Measurements from ENCODE around the gene CD209. TPM values are rescaled to one million over a fixed set of nuclear protein-coding genes. Genes with fewer than 3 reads are reported as not detected.
A peak's percentile ranks its signal among the peaks of the same experiment; 100 is the strongest.

The CD209 gene
- total RNA-seq, 2 donors from 2014 or later = not detected

DNA sequence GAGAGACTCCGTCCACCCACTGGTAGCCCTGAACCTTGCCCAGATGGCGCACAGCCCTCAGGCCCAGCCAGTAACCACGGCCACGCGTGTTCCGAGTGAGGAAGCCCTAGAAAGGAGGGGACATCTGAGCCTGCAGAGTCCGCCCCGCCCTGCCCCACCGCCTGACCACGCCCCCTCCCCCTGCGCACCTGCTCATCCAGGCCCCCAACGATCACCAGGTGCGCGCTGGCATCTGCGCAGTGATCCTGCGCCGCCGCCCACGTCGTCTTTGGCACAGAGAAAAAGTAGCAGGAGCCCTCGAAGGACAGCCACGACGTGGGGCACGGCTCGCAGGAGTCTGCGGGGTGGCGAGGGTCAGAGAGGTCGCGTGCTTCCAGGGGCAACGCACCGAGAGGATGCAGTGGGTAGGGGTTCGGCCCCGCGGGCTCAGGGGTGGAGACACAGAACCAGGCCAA is 17.5 kb downstream of the CD209 start:
- H3K9me3 ChIP-seq (ENCODE audit: control insufficient read depth, low read length, poor library complexity, severe bottlenecking) = no peaks in the 10 kb centered on the region
- Mint-ChIP-seq H3K4me1 (peaks cover 10% of the 10 kb centered on the region), H3K36me3 (ENCODE audit: low read depth) (peaks cover 11% of the 10 kb centered on the region), H3K4me3 (peak overlapping the region; percentile 72), H3K27ac (no peak overlapping the region), H3K27me3 (peaks cover 44% of the 10 kb centered on the region)
- ATAC-seq (peak; percentile 30), DNase-seq (no peak)

DNA sequence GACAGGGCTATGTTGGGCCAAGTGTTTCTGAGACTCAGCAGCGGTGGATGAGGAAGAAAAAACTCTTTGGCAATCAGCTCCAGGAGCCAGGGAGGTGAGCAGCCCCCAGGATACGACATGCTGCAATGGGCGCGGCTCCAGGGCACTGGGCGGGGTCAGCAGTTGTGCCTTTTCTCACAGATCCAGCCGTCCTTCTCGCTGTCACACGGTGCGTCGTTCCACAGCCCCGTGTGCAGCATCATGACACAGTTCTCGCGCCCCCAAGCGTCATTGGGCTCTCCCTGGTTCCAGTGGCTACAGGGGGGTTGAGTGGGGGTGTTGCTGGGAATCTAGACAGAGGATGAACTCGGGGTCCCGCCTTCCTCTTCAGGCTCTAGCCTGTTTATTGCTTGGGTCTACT is 18.1 kb downstream of the CD209 start:
- H3K9me3 ChIP-seq (ENCODE audit: control insufficient read depth, low read length, poor library complexity, severe bottlenecking) = no peaks in the 10 kb centered on the region
- ATAC-seq (peak; percentile 52), DNase-seq (no peak)
- Mint-ChIP-seq H3K27ac (peak overlapping the region; percentile 32), H3K36me3 (ENCODE audit: low read depth) (peaks cover 9% of the 10 kb centered on the region), H3K4me3 (peak overlapping the region; percentile 39), H3K27me3 (peaks cover 40% of the 10 kb centered on the region), H3K4me1 (peaks cover 7% of the 10 kb centered on the region)

DNA sequence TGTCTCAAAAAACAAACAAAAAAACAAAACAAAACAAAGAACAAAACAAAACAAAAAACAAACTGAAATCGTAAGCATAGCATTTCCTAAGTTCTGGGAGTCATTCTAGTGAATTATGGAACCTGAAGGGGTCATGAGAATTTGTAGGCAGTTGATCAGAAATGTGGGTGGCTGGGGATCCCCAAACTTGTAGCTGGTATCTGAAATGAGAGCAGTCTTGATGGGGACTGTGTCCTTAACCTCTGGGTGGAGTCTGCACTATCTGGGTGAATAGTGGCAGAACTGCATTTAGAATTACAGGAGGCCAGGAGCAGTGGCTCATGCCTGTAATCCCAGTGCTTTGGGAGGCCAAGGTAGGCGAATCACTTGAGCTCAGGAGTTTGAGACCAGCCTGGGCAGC is 21.5 kb downstream of the CD209 start:
- DNase-seq (no peak), ATAC-seq (no peak)
- peaks cover 38% of the 10 kb centered on the region for H3K27me3 Mint-ChIP-seq
- no peak overlapping the region for H3K4me3 Mint-ChIP-seq
- H3K4me1 Mint-ChIP-seq = peaks cover 8% of the 10 kb centered on the region
- no peak overlapping the region for H3K27ac Mint-ChIP-seq
- H3K9me3 ChIP-seq (ENCODE audit: control insufficient read depth, low read length, poor library complexity, severe bottlenecking) = no peaks in the 10 kb centered on the region
- H3K36me3 Mint-ChIP-seq (ENCODE audit: low read depth) = peaks cover 9% of the 10 kb centered on the region

DNA sequence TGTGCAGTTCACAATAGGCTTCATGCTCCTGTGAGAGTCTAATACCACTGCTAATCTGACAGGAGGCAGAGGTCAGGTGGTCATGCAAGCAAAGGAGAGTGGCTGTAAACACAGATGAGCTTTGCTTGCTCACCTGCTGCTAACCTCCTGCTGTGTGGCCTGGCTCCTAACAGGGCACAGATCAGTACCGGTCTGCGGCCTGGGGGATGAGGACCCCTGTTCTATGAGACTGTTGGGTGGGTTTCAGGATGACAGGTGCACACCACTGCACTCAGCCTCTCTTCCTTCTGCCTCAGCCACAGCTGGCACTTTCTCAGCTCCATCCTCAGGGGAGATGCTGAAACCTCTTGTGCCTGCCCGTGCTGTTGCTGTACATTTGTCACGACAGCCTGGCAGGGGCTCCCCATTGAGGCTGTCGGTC is 25.1 kb downstream of the CD209 start:
- Mint-ChIP-seq H3K27ac (no peak overlapping the region), H3K36me3 (ENCODE audit: low read depth) (no peaks in the 10 kb centered on the region), H3K27me3 (peaks cover 8% of the 10 kb centered on the region), H3K4me3 (no peak overlapping the region), H3K4me1 (peaks cover 2% of the 10 kb centered on the region)
- ATAC-seq (no peak), DNase-seq (no peak)
- H3K9me3 ChIP-seq (ENCODE audit: control insufficient read depth, low read length, poor library complexity, severe bottlenecking) = no peaks in the 10 kb centered on the region

DNA sequence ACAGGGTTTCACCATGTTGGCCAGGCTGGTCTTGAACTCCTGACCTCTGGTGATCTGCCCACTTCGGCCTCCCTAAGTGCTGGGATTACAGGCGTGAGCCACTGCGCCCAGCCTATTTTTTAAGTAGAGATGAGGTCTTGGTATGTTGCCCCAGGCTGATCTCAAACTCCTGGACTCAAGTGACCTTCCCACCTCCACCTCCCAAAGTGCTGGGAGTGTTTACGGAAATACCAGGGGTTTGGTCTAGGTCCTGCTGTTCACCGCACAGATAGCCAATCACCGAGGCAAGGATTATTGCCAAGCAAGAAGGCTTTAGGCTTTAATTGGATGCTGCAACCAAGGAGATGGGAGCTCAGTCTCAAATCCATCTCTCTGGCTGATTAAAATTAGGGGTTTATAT is 27.0 kb downstream of the CD209 start:
- no peak for DNase-seq
- no peaks in the 10 kb centered on the region for H3K9me3 ChIP-seq (ENCODE audit: control insufficient read depth, low read length, poor library complexity, severe bottlenecking)
- Mint-ChIP-seq H3K4me3 (no peak overlapping the region), H3K27ac (no peak overlapping the region), H3K27me3 (peaks cover 7% of the 10 kb centered on the region), H3K36me3 (ENCODE audit: low read depth) (no peaks in the 10 kb centered on the region), H3K4me1 (peaks cover 2% of the 10 kb centered on the region)
- ATAC-seq = no peak

DNA sequence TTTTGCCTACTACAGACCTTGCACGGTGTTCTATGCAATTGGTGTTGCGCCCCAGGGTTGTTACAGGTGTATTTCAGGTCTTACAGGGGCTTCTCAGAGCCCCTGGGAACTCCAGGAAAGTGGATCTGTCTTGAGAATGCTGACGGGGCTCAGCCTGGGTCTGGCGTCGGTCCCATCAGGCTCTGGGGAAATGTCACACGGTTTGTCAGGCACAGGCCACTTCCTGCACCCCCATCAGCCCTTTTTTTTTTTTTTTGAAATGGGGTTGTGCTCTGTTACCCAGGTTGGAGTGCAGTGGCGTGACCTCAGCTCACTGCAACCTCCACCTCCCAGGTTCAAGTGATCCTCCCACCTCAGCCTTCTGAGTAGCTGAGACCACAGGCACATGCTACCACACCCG is 28.7 kb downstream of the CD209 start:
- DNase-seq = no peak
- Mint-ChIP-seq H3K4me3 (peak overlapping the region; percentile 33), H3K4me1 (peaks cover 2% of the 10 kb centered on the region), H3K27ac (peak overlapping the region; percentile 21), H3K36me3 (ENCODE audit: low read depth) (no peaks in the 10 kb centered on the region), H3K27me3 (peaks cover 7% of the 10 kb centered on the region)
- no peaks in the 10 kb centered on the region for H3K9me3 ChIP-seq (ENCODE audit: control insufficient read depth, low read length, poor library complexity, severe bottlenecking)
- ATAC-seq = peak; percentile 61

DNA sequence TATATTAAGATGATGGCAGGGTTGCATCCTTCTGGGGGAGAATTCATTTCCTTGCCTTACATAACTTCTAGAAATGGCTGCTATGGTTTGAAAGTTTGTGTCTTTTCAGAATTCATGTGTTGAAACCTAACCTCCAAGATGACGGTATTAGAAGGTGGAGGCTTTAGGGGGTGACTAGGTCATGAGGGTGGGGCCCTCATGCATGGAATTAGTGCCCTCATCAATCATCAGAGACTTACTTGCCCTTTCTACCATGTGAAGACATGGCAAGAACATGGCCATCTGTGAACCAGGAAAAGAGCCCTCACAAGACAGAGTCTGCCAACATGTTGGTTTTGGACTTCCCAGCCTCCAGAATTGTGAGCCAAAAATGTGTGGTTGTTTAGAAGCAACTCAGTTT is 30.6 kb downstream of the CD209 start:
- H3K36me3 Mint-ChIP-seq (ENCODE audit: low read depth) = no peaks in the 10 kb centered on the region
- H3K4me3 Mint-ChIP-seq = no peak overlapping the region
- H3K4me1 Mint-ChIP-seq = no peaks in the 10 kb centered on the region
- ATAC-seq = no peak
- no peaks in the 10 kb centered on the region for H3K27me3 Mint-ChIP-seq
- no peaks in the 10 kb centered on the region for H3K9me3 ChIP-seq (ENCODE audit: control insufficient read depth, low read length, poor library complexity, severe bottlenecking)
- DNase-seq = no peak
- H3K27ac Mint-ChIP-seq = no peak overlapping the region

DNA sequence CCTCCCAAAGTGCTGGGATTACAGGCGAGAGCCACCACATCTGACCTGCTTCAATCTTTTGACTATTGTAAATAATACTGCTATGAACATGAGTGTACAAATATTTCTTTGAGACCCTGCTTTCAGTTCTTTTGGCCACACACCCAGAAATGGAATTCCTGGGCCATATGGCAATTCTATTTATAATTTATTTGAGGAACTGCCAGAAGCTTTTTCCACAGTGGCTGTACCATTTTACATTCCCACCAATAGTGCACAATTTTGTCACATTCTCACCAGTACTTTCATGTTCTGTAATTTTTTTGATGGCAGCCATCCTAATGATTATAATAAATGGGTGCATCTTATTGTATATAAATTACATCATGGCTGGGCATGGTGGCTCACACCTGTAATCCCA is 31.7 kb downstream of the CD209 start:
- Mint-ChIP-seq H3K27me3 (no peaks in the 10 kb centered on the region), H3K4me1 (peaks cover 1% of the 10 kb centered on the region), H3K36me3 (ENCODE audit: low read depth) (no peaks in the 10 kb centered on the region), H3K27ac (peak overlapping the region; percentile 19), H3K4me3 (no peak overlapping the region)
- ATAC-seq (no peak), DNase-seq (no peak)
- no peaks in the 10 kb centered on the region for H3K9me3 ChIP-seq (ENCODE audit: control insufficient read depth, low read length, poor library complexity, severe bottlenecking)

DNA sequence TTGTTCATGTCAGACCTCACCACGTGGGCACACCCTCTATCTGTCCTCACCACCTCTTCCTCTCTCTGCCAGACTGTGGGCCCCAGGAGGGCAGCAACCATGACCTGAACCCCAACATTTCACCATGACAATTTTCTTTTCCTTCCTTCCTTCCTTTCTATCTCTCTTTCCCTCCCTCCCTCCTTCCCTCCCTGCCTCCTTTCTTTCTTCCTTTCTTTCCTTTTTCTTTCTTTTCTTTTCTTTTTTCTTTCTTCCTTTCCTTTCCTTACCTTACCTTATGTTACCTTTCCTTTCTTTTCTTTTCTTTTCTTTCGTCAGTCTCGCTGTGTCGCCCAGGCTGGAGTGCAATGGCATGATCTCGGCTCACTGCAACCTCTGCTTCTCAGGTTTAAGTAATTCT is 36.7 kb downstream of the CD209 start:
- no peaks in the 10 kb centered on the region for H3K27me3 Mint-ChIP-seq
- no peaks in the 10 kb centered on the region for H3K36me3 Mint-ChIP-seq (ENCODE audit: low read depth)
- ATAC-seq = no peak
- DNase-seq = no peak
- H3K4me3 Mint-ChIP-seq = no peak overlapping the region
- H3K27ac Mint-ChIP-seq = peak overlapping the region; percentile 41
- H3K4me1 Mint-ChIP-seq = peaks cover 26% of the 10 kb centered on the region
- H3K9me3 ChIP-seq (ENCODE audit: control insufficient read depth, low read length, poor library complexity, severe bottlenecking) = no peaks in the 10 kb centered on the region

DNA sequence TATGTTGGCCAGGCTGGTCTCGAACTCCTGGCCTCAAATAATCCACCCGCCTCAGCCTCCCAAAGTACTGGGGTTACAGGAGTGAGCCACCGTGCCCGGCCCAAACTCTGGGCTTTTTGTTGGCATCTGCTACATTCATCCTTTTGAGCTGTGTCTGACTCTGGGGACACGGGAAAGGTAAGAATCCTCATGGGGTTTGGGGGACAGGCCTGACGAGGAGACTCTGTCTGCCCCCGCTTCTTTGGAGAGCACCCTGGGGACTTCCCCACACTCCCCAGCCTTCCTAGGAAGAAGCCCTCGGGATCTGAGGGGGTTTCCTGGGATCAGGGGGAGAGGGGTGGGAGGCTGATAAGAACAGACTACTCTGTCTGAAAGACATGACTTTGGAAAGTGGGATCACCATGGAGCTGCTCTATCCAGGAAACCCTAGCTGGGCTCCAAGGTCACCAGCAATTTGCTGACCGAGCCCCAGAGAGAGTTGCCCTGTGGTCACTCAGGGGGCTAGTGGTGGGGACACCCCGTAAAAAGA is 37.3 kb downstream of the CD209 start:
- no peak overlapping the region for H3K4me3 Mint-ChIP-seq
- H3K9me3 ChIP-seq (ENCODE audit: control insufficient read depth, low read length, poor library complexity, severe bottlenecking) = no peaks in the 10 kb centered on the region
- H3K27me3 Mint-ChIP-seq = no peaks in the 10 kb centered on the region
- DNase-seq (no peak), ATAC-seq (no peak)
- peaks cover 29% of the 10 kb centered on the region for H3K4me1 Mint-ChIP-seq
- peak overlapping the region; percentile 41 for H3K27ac Mint-ChIP-seq
- no peaks in the 10 kb centered on the region for H3K36me3 Mint-ChIP-seq (ENCODE audit: low read depth)

DNA sequence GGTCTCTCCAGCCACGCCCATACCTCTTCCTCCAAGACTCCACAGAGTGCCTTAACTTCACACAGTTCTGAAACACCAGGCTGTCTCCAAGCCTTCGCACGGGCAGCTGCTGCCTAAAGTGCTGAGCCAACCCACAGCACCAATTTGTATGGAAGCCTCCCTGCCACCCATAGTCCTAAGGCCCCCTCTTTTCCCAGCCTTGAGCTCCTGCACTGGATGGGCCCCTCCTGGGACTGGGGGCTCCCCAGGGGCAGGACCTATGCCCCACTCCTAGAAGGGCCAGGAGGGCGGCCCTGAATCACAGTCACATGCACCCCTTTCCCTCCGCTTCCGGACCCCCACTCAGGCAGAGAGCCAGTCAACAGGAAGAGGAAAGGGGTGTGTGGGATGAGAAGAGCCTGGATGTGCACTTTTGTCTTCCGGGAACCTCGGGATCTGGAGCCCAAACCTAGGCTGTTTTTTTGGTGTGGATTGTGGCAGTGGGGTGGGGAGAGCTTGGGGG is 40.3 kb downstream of the CD209 start:
- no peaks in the 10 kb centered on the region for H3K9me3 ChIP-seq (ENCODE audit: control insufficient read depth, low read length, poor library complexity, severe bottlenecking)
- no peak for ATAC-seq
- Mint-ChIP-seq H3K27ac (peak overlapping the region; percentile 95), H3K4me1 (peaks cover 41% of the 10 kb centered on the region), H3K36me3 (ENCODE audit: low read depth) (peaks cover 2% of the 10 kb centered on the region), H3K4me3 (peak overlapping the region; percentile 56), H3K27me3 (no peaks in the 10 kb centered on the region)
- DNase-seq = no peak

DNA sequence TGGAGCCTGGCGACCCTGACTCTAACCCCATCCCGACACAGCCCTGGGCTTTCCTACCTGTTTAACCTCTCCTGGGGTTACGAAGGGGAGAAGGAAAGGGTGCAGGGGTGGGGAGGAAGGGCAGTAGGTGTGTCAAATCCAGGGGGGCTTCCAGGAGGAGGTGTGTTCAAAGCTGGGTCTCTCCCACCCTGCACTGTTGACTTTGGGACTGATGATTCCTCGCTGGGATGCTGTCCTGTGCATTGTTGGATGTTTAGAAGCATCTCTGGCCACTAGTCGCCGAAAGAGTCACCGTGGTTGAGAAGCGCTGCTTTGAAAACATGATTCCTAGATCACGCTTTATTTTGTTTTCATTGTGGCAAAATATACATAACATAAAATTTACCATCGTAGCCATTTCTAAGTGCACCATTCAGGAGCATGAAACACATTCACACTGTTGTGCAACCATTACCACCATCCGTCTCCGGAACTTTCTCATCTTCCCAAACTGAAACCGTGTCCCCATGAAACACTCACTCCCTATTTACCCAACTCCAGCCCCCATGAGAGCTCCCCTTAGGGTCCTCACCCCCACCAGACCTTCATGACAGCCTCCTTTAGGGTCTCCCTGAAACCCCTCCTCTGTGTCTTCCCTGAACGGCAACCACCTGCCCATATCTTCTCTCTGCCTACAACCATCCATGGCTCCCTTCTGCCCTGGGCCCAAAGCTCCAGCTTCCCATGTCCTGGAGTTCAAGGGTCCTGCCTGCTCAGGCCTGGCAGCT is 41.0 kb downstream of the CD209 start:
- ATAC-seq (no peak), DNase-seq (no peak)
- Mint-ChIP-seq H3K4me1 (peaks cover 41% of the 10 kb centered on the region), H3K27ac (peak overlapping the region; percentile 95), H3K4me3 (peak overlapping the region; percentile 85), H3K27me3 (no peaks in the 10 kb centered on the region), H3K36me3 (ENCODE audit: low read depth) (peaks cover 2% of the 10 kb centered on the region)
- H3K9me3 ChIP-seq (ENCODE audit: control insufficient read depth, low read length, poor library complexity, severe bottlenecking) = no peaks in the 10 kb centered on the region

DNA sequence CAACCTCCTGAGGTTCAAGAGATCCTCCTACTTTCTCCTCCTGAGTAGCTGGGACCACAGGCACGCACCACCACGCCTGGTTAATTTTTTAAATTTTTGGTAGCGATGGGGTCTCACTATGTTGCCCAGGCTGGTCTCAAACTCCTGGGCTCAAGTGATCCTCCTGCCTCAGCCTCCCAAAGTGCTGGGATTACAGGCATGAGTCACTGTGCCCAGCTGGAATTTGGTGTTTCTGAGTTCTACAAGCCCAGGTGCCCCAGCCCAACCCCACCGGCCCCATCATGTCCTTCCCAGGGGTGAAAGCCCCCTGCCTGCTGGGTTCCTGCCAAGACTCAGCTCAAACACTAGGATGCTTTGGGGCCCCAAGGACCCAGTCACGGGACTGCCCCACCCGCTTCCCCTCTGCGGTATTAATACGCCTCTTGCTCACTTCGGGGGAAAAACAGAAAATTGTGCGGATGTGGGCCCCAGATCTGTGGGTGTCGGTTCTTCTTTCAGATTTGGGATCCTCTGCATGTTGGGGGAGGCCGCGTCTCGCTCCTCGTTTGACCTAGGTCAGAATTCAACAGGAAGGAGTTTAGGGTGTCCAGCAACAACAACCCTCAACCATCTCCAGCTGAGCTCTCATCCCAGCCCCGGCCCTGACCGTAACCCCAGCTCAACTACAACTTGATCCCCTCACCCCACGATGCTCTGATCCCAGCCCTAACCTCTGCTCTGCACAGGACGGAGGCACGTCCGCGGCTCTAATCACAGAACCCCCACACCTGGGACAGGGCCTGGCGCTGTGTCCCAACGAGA is 41.7 kb downstream of the CD209 start:
- Mint-ChIP-seq H3K4me3 (peak overlapping the region; percentile 85), H3K27ac (peak overlapping the region; percentile 95), H3K36me3 (ENCODE audit: low read depth) (peaks cover 2% of the 10 kb centered on the region), H3K27me3 (no peaks in the 10 kb centered on the region), H3K4me1 (peaks cover 39% of the 10 kb centered on the region)
- H3K9me3 ChIP-seq (ENCODE audit: control insufficient read depth, low read length, poor library complexity, severe bottlenecking) = no peaks in the 10 kb centered on the region
- ATAC-seq (peak; percentile 97), DNase-seq (peak; percentile 46 to 64 (median 63))

Measured in T-helper 17 cell (primary cell).